Stimulated activated naive B cell treated with anti-CD40 and anti-IgM and Interleukin-4, amounts not matched to agents 10 μg/mL and 1 μg/mL and 100 μg/mL, for 72 hours (primary cell): ENCODE data around the gene LDLR.
"Not testable (repeated sequence)": the region's sequence is repeated elsewhere in the genome, so short reads cannot be mapped to it uniquely, and the experiment has no call there.

Experiments used
- ATAC-seq, 2 donors: fragments of 150-1000 bp; cut with Tn5 transposase; replicated peaks; 2 replicates each; pipeline ENCODE4 v1.10.0; 2021; ENCODE audit warnings: moderate library complexity in 1 of 2
- DNase-seq: peaks from one replicate; pipeline ENCODE4 v3.0.0; 2021
- H3K27ac Mint-ChIP-seq: one replicate; pipeline ENCODE4 v1.8.0; 2022; ENCODE audit warnings: mild to moderate bottlenecking, mixed read lengths
- H3K27me3 Mint-ChIP-seq, 2 donors: one replicate each; pipeline ENCODE4 v1.8.0; 2022; ENCODE audit warnings: mixed read lengths in 2 of 2
- H3K36me3 Mint-ChIP-seq, 2 donors: one replicate each; pipeline ENCODE4 v1.8.0; 2022; ENCODE audit warnings: mixed read lengths in 2 of 2, mild to moderate bottlenecking in 1 of 2
- H3K4me1 Mint-ChIP-seq, 2 donors: one replicate each; pipeline ENCODE4 v1.8.0; 2022; ENCODE audit warnings: mixed read lengths in 2 of 2, mild to moderate bottlenecking in 1 of 2
- H3K4me3 Mint-ChIP-seq, 2 donors: one replicate each; pipeline ENCODE4 v1.8.0; 2022; ENCODE audit warnings: mild to moderate bottlenecking in 2 of 2, mixed read lengths in 2 of 2, moderate library complexity in 1 of 2
- H3K9me3 Mint-ChIP-seq, 2 donors: one replicate each; pipeline ENCODE4 v1.8.0; 2022; ENCODE audit warnings: mixed read lengths in 2 of 2, mild to moderate bottlenecking in 1 of 2

LDLR gene

DNA sequence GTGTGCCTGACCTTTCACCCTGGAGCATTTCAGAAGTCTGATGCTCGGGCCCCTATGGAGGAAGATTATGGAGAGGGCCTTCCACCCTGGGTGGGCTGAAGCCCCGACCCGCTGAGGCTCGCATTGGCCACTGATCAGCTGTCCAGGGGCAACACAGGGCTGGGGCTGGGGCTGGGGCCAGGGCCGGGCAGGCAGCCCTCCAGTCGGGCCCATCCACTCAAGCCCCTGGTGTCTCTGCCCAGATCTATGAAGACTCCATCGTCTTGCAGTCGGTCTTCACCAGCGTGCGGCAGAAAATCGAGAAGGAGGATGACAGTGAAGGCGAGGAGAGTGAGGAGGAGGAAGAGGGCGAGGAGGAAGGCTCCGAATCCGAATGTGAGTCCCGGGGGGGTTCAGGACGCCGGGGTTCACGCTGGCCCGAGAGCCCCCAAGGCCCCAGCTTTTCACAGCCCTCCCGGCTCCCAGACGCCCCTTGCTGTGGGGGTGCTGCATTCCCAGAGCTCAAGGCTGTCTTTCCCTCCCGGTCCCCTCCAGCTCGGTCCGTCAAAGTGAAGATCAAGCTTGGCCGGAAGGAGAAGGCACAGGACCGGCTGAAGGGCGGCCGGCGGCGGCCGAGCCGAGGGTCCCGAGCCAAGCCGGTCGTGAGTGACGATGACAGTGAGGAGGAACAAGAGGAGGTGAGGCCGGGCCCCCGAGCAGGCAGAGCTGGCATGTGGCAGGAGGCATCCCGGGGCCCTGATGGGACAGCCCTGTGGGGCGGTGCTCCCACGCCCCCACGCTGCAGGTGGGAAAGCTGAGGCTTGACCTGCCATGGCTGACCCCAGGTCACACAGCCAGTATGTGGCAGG is 29.5 kb upstream of the LDLR start:
- Mint-ChIP-seq H3K9me3 (no peaks in the 10 kb centered on the region), H3K27ac (no peak overlapping the region), H3K36me3 (peaks cover 56 to 68% of the 10 kb centered on the region in 2 donors), H3K4me3 (peak overlapping the region in 1 of 2 donors; percentile 11), H3K27me3 (peaks cover 1 to 10% of the 10 kb centered on the region in 2 donors), H3K4me1 (peaks cover 1% of the 10 kb centered on the region in 2 donors)
- ATAC-seq (no peak), DNase-seq (no peak)

DNA sequence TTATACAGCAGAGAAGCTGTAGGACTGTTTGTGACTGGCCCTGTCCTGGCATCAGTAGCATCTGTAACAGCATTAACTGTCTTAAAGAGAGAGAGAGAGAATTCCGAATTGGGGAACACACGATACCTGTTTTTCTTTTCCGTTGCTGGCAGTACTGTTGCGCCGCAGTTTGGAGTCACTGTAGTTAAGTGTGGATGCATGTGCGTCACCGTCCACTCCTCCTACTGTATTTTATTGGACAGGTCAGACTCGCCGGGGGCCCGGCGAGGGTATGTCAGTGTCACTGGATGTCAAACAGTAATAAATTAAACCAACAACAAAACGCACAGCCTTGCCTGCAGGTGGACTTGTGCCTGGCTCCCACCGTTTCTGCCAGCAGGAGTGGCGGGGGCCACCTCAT is 27.3 kb upstream of the LDLR start:
- ATAC-seq (no peak), DNase-seq (no peak)
- no peak overlapping the region for H3K4me3 Mint-ChIP-seq
- H3K36me3 Mint-ChIP-seq = peaks cover 53 to 65% of the 10 kb centered on the region in 2 donors
- no peaks in the 10 kb centered on the region for H3K9me3 Mint-ChIP-seq
- H3K27ac Mint-ChIP-seq = no peak overlapping the region
- no peaks in the 10 kb centered on the region for H3K27me3 Mint-ChIP-seq
- peaks cover 0 to 1% of the 10 kb centered on the region in 2 donors for H3K4me1 Mint-ChIP-seq

DNA sequence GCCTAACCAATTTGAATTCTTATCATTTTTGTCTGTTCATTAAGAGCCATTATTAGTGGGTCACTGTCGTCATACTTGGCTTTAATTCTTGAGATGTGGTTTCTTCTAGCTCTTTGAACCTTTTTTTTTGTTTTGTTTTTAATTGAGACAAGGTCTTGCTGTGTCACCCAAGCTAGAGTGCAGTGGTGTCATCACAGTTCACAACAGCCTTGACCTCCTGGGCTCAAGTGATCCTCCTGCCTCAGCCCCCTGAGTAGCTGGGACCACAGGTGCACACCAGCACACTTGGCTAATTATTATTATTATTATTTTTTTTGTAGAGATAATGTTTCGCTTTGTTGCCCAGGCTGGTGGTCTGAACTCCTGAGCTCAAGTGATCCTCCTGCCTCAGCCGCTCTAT is 25.8 kb upstream of the LDLR start:
- H3K27ac Mint-ChIP-seq = no peak overlapping the region
- H3K4me1 Mint-ChIP-seq = peaks cover 0 to 1% of the 10 kb centered on the region in 2 donors
- peaks cover 57 to 67% of the 10 kb centered on the region in 2 donors for H3K36me3 Mint-ChIP-seq
- ATAC-seq = no peak
- H3K4me3 Mint-ChIP-seq = no peak overlapping the region
- DNase-seq = no peak
- peaks cover 0 to 4% of the 10 kb centered on the region in 2 donors for H3K9me3 Mint-ChIP-seq
- no peaks in the 10 kb centered on the region for H3K27me3 Mint-ChIP-seq

DNA sequence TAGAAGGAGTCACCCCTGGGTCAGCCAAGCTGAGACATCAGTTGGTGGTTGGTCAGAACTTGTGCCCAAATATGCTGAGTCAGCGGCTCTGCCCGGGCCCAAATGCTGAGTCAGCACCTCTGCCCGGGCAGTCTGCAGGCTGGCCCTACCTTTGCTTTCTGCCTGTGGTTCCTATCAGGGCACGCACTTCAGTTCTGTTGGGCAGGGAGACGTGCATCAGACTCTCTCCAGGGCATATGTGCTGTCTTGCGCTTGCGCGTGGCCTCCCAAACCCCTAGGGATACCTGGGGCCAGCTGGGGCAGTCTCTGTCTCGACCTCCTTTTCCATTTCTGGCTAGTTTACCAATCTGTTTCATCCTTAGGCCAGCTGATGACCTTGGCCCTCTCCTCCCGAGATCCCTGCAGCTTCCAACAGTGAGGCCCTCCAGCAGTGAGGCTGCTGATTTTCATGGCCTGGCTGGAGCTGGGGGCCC is 24.4 kb upstream of the LDLR start:
- H3K27ac Mint-ChIP-seq = no peak overlapping the region
- H3K4me1 Mint-ChIP-seq = peaks cover 2 to 7% of the 10 kb centered on the region in 2 donors

DNA sequence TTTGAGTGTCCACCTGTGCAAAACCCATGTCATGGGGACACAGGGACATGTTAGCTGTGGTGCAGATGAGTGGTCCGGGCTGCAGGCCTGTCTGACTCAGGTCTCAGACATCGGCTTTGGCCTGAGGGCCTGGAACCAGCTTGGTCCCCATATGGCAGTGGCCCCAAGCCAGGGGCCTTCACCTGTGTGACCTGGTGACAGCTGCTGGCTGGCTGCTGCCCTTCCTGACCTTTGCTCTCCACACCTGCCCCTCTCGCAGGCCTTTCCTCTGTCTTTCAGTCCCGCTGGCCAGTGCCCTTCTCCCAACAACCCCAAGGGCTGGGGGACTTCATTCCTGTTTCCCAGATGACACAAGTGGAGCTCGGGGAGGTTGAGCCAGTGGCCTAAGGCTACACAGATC is 22.9 kb upstream of the LDLR start:
- H3K27me3 Mint-ChIP-seq = peaks cover 5 to 10% of the 10 kb centered on the region in 2 donors
- no peak for DNase-seq
- peaks cover 42 to 53% of the 10 kb centered on the region in 2 donors for H3K36me3 Mint-ChIP-seq
- H3K9me3 Mint-ChIP-seq = peaks cover 0 to 4% of the 10 kb centered on the region in 2 donors
- H3K4me1 Mint-ChIP-seq = peaks cover 2 to 11% of the 10 kb centered on the region in 2 donors
- no peak for ATAC-seq
- H3K27ac Mint-ChIP-seq = no peak overlapping the region
- no peak overlapping the region for H3K4me3 Mint-ChIP-seq

More for the DNA sequence above, 24.4 kb upstream of the LDLR start:
- no peak overlapping the region for H3K4me3 Mint-ChIP-seq
- peaks cover 52 to 63% of the 10 kb centered on the region in 2 donors for H3K36me3 Mint-ChIP-seq
- H3K9me3 Mint-ChIP-seq = peaks cover 0 to 4% of the 10 kb centered on the region in 2 donors
- ATAC-seq = no peak
- H3K27me3 Mint-ChIP-seq = peaks cover 5 to 7% of the 10 kb centered on the region in 2 donors
- no peak for DNase-seq

GRCh38 chr19:11067356-11068113 is 21.7 kb upstream of the LDLR start:
- H3K4me1 Mint-ChIP-seq = peaks cover 2 to 11% of the 10 kb centered on the region in 2 donors
- no peak overlapping the region for H3K27ac Mint-ChIP-seq
- peaks cover 0 to 4% of the 10 kb centered on the region in 2 donors for H3K9me3 Mint-ChIP-seq
- no peak overlapping the region for H3K4me3 Mint-ChIP-seq
- DNase-seq = no peak
- no peak for ATAC-seq
- peaks cover 38 to 51% of the 10 kb centered on the region in 2 donors for H3K36me3 Mint-ChIP-seq
- H3K27me3 Mint-ChIP-seq = peaks cover 5 to 10% of the 10 kb centered on the region in 2 donors

GRCh38 chr19:11069561-11069960 is 19.7 kb upstream of the LDLR start:
- no peak for ATAC-seq
- H3K27ac Mint-ChIP-seq = no peak overlapping the region
- peaks cover 43 to 49% of the 10 kb centered on the region in 2 donors for H3K36me3 Mint-ChIP-seq
- H3K4me1 Mint-ChIP-seq = peaks cover 6 to 20% of the 10 kb centered on the region in 2 donors
- H3K27me3 Mint-ChIP-seq = peaks cover 9 to 18% of the 10 kb centered on the region in 2 donors
- peaks cover 0 to 4% of the 10 kb centered on the region in 2 donors for H3K9me3 Mint-ChIP-seq
- H3K4me3 Mint-ChIP-seq = no peak overlapping the region
- no peak for DNase-seq

GRCh38 chr19:11070123-11070522 is 19.1 kb upstream of the LDLR start:
- no peak overlapping the region for H3K4me3 Mint-ChIP-seq

GRCh38 chr19:11073568-11073967 is 15.7 kb upstream of the LDLR start:
- ATAC-seq (no peak), DNase-seq (no peak)
- Mint-ChIP-seq H3K4me3 (no peak overlapping the region), H3K36me3 (peaks cover 17 to 27% of the 10 kb centered on the region in 2 donors), H3K9me3 (no peaks in the 10 kb centered on the region), H3K27me3 (peaks cover 24 to 38% of the 10 kb centered on the region in 2 donors), H3K27ac (no peak overlapping the region), H3K4me1 (peaks cover 8 to 23% of the 10 kb centered on the region in 2 donors)

More at GRCh38 chr19:11070123-11070522, 19.1 kb upstream of the LDLR start:
- Mint-ChIP-seq H3K9me3 (peaks cover 0 to 4% of the 10 kb centered on the region in 2 donors), H3K27ac (no peak overlapping the region), H3K36me3 (peaks cover 37 to 44% of the 10 kb centered on the region in 2 donors), H3K4me1 (peaks cover 8 to 23% of the 10 kb centered on the region in 2 donors), H3K27me3 (peaks cover 11 to 22% of the 10 kb centered on the region in 2 donors)
- ATAC-seq = no peak
- DNase-seq = no peak

- not testable (repeated sequence) for ATAC-seq, DNase-seq, H3K9me3 Mint-ChIP-seq, H3K27ac Mint-ChIP-seq, H3K4me3 Mint-ChIP-seq
- Mint-ChIP-seq H3K27me3 (peaks cover 35 to 51% of the 10 kb centered on the region in 2 donors), H3K36me3 (peaks cover 15 to 23% of the 10 kb centered on the region in 2 donors), H3K4me1 (peaks cover 6 to 12% of the 10 kb centered on the region in 2 donors)
Observed at GRCh38 chr19:11076792-11077191, 12.5 kb upstream of the LDLR start.

DNA sequence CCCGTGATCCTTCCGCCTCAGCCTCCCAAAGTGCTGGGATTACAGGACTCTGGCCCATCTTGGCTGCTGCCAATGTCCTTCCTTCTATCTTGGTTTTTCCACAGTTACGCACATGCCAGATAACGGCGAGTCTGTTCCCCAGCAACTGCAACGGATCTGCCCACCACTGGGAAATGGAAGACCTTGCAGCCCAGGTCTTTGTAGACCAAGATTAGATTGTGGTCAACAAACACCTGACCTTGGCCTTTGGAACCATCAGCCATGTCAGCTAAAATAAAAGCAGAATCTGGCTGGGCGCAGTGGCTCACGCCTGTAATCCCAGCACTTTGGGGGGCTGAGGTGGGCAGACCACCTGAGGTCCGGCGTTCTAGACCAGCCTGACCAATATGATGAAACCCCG is 10.4 kb upstream of the LDLR start:
- DNase-seq = no peak
- H3K9me3 Mint-ChIP-seq = no peaks in the 10 kb centered on the region
- no peak overlapping the region for H3K4me3 Mint-ChIP-seq
- no peak for ATAC-seq
- peaks cover 6 to 10% of the 10 kb centered on the region in 2 donors for H3K4me1 Mint-ChIP-seq
- peaks cover 44 to 58% of the 10 kb centered on the region in 2 donors for H3K27me3 Mint-ChIP-seq
- no peak overlapping the region for H3K27ac Mint-ChIP-seq
- peaks cover 8 to 13% of the 10 kb centered on the region in 2 donors for H3K36me3 Mint-ChIP-seq

DNA sequence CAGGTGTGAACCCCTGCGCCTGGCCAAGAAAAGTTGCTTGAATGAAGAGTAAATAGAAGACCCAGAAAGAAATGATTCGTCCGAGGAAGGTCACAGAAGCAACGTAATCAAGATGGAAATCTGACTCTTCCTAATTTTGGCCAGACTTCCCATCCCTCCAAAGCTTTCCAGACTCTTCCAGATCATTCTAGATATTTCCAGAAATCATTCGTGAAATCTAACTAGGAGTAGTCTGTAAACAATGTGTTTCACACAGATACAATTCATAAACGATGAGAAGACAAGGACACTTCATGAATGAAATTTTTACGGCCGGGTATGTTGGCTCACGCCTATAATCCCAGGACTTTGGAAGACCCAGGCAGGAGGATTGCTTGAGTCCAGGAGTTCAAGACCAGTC is 9.3 kb upstream of the LDLR start:
- no peak for ATAC-seq
- H3K9me3 Mint-ChIP-seq = no peaks in the 10 kb centered on the region

DNA sequence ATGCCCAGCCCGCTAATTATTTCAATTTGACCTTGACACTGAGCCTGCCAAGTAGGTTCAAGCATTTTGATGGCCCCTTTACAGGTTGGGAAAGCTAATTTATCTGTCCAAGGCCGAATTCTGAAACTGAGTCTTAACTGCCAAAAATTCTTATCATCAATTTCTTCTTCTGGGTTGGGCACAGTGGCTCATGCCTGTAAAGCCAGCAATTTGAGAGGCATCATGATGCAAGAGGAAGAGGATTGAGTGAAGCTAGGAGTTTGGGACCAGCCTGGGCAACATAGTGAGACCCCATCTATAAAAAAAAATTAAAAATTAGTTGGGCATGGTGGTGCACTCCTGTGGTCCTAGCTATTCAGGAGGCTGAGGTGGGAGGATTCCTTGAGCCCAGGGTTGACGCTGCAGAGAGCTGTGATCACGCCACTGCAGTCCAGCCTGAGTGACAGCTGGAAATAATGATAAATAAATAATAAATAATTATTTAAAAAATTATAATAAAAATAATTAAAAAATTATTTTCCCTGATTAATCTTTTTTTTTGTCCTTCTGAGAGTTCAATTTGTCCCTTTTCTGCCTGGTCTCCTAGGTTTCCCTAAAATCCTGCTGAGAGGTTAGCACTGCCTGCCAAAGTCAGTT is 1.3 kb upstream of the LDLR start:
- peaks cover 5 to 20% of the 10 kb centered on the region in 2 donors for H3K36me3 Mint-ChIP-seq
- no peak overlapping the region for H3K27ac Mint-ChIP-seq
- ATAC-seq (no peak), DNase-seq (no peak)
- no peak overlapping the region for H3K4me3 Mint-ChIP-seq
- H3K27me3 Mint-ChIP-seq = peaks cover 5 to 6% of the 10 kb centered on the region in 2 donors
- no peaks in the 10 kb centered on the region for H3K9me3 Mint-ChIP-seq
- H3K4me1 Mint-ChIP-seq = peaks cover 10 to 35% of the 10 kb centered on the region in 2 donors

More for the DNA sequence above, 9.3 kb upstream of the LDLR start:
- no peak for DNase-seq
- Mint-ChIP-seq H3K27me3 (peaks cover 39 to 49% of the 10 kb centered on the region in 2 donors), H3K4me3 (no peak overlapping the region), H3K27ac (no peak overlapping the region), H3K36me3 (peaks cover 5 to 13% of the 10 kb centered on the region in 2 donors), H3K4me1 (no peaks in the 10 kb centered on the region)
